Mesendoderm (in vitro differentiated cells): ENCODE measurements around the gene CCDC184.

Experiments used
- DNase-seq: peaks from one replicate; pipeline ENCODE4 v3.0.0; 2013
- H2AK5ac ChIP-seq: 2 replicates; pipeline ENCODE4 v1.6.1; 2013; ENCODE audit warnings: low read length, inconsistent platforms
- H2BK120ac ChIP-seq: 2 replicates; pipeline ENCODE4 v1.6.1; 2013; ENCODE audit warnings: low read depth, mild to moderate bottlenecking, low read length, moderate library complexity, mixed read lengths
- H2BK15ac ChIP-seq: replicated peaks from 2 replicates; pipeline ENCODE4 v1.6.1; 2013; ENCODE audit warnings: low read depth, mild to moderate bottlenecking, moderate library complexity
- H2BK5ac ChIP-seq: 2 replicates; pipeline ENCODE4 v1.6.1; 2013; ENCODE audit warnings: low read length, inconsistent platforms
- H3K18ac ChIP-seq: 2 replicates; pipeline ENCODE4 v1.6.1; 2013; ENCODE audit warnings: mild to moderate bottlenecking, low read length, mixed read lengths
- H3K23ac ChIP-seq: one replicate; pipeline ENCODE4 v1.6.1; 2013; ENCODE audit warnings: low read length
- H3K27ac ChIP-seq: 2 replicates; pipeline ENCODE4 v1.5.1; 2013; ENCODE audit warnings: low read depth, mild to moderate bottlenecking, inconsistent platforms, low read length, moderate library complexity
- H3K27me3 ChIP-seq: 2 replicates; pipeline ENCODE4 v1.6.1; 2013; ENCODE audit warnings: low read length, control low read depth, mild to moderate bottlenecking, inconsistent platforms; ENCODE audit not compliant: insufficient read depth, poor library complexity
- H3K36me3 ChIP-seq: 2 replicates; pipeline ENCODE4 v1.6.1; 2013; ENCODE audit warnings: low read length, inconsistent platforms; ENCODE audit not compliant: control insufficient read depth, insufficient read depth
- H3K4ac ChIP-seq: one replicate; pipeline ENCODE4 v1.6.1; 2013; ENCODE audit warnings: low read depth, mild to moderate bottlenecking, low read length, moderate library complexity
- H3K4me1 ChIP-seq: 2 replicates; pipeline ENCODE4 v1.6.1; 2013; ENCODE audit warnings: low read depth, low read length, inconsistent platforms; ENCODE audit not compliant: control insufficient read depth
- H3K4me2 ChIP-seq: 2 replicates; pipeline ENCODE4 v1.6.1; 2013; ENCODE audit warnings: low read length
- H3K4me3 ChIP-seq: 2 replicates; pipeline ENCODE4 v1.5.1; 2013; ENCODE audit warnings: mild to moderate bottlenecking, low read length
- H3K56ac ChIP-seq: one replicate; pipeline ENCODE4 v1.6.1; 2013; ENCODE audit warnings: low read length
- H3K79me1 ChIP-seq: 2 replicates; pipeline ENCODE4 v1.6.1; 2013; ENCODE audit warnings: low read length, inconsistent platforms
- H3K79me2 ChIP-seq: 2 replicates; pipeline ENCODE4 v1.6.1; 2013; ENCODE audit warnings: mild to moderate bottlenecking, low read length; ENCODE audit not compliant: control insufficient read depth, insufficient read depth
- H3K9ac ChIP-seq: 2 replicates; pipeline ENCODE4 v1.6.1; 2013; ENCODE audit warnings: low read length, inconsistent platforms
- H4K5ac ChIP-seq: one replicate; pipeline ENCODE4 v1.6.1; 2013; ENCODE audit warnings: low read length
- H4K8ac ChIP-seq: one replicate; pipeline ENCODE4 v1.6.1; 2013; ENCODE audit warnings: low read depth, mild to moderate bottlenecking, control low read depth, low read length, moderate library complexity
- WGBS: extraction: QIAGEN DNeasy Blood & Tissue Kit; methylation state at CpG from one replicate; pipeline ENCODE4 v1.1.7; 2013; ENCODE audit warnings: low lambda C conversion rate, missing lambda C conversion rate; ENCODE audit not compliant: insufficient coverage; ENCODE audit errors: extremely low coverage; 5-methylcytosine and 5-hydroxymethylcytosine counted together

CCDC184 gene

GRCh38 chr12:48194799-48195201, 11.4 kb downstream of the CCDC184 start:
- no peak overlapping the region for H3K27ac ChIP-seq

GRCh38 chr12:48197549-48197970, 14.1 kb downstream of the CCDC184 start:
- Histone ChIP-seq H3K18ac (no peak overlapping the region), H3K4me1 (peaks cover 2% of the 10 kb centered on the region), H3K4ac (no peak overlapping the region), H2AK5ac (no peak overlapping the region), H4K8ac (no peak overlapping the region), H3K36me3 (no peaks in the 10 kb centered on the region), H3K27ac (no peak overlapping the region), H2BK5ac (no peak overlapping the region), H3K27me3 (peaks cover 7% of the 10 kb centered on the region), H3K56ac (peak overlapping the region; percentile 68), H2BK15ac (no peak overlapping the region), H3K4me2 (peak overlapping the region; percentile 43), H2BK120ac (no peak overlapping the region), H3K79me1 (no peaks in the 10 kb centered on the region), H3K23ac (no peak overlapping the region), H3K9ac (peak overlapping the region; percentile 63), H3K79me2 (no peaks in the 10 kb centered on the region), H4K5ac (no peak overlapping the region), H3K4me3 (peak overlapping the region; percentile 30)
- no CpG with 5 or more reads among the region's 10 CpGs for WGBS
- peak; percentile 31 for DNase-seq

More at GRCh38 chr12:48194799-48195201, 11.4 kb downstream of the CCDC184 start:
- H3K4me2 ChIP-seq, result no peak overlapping the region
- no peak overlapping the region for H3K23ac ChIP-seq
- peaks cover 3% of the 10 kb centered on the region for H3K27me3 ChIP-seq
- no peaks in the 10 kb centered on the region for H3K36me3 ChIP-seq
- no peak overlapping the region for H3K56ac ChIP-seq
- no peak overlapping the region for H3K9ac ChIP-seq
- no peaks in the 10 kb centered on the region for H3K79me2 ChIP-seq
- H3K4me3 ChIP-seq, result no peak overlapping the region
- H3K18ac ChIP-seq, result no peak overlapping the region
- no peak overlapping the region for H2BK5ac ChIP-seq
- DNase-seq, result no peak
- no CpG with 5 or more reads among the region's 1 CpG for WGBS
- no peak overlapping the region for H2AK5ac ChIP-seq
- H2BK15ac ChIP-seq, result no peak overlapping the region
- no peaks in the 10 kb centered on the region for H3K79me1 ChIP-seq
- no peak overlapping the region for H4K8ac ChIP-seq
- H3K4ac ChIP-seq, result no peak overlapping the region
- no peak overlapping the region for H2BK120ac ChIP-seq
- H3K4me1 ChIP-seq, result peaks cover 2% of the 10 kb centered on the region
- no peak overlapping the region for H4K5ac ChIP-seq

GRCh38 chr12:48197971-48198671, 14.7 kb downstream of the CCDC184 start:
- Histone ChIP-seq H2BK120ac (no peak overlapping the region), H3K79me2 (no peaks in the 10 kb centered on the region), H3K18ac (peak overlapping the region; percentile 53), H3K4me2 (peak overlapping the region; percentile 89), H4K5ac (no peak overlapping the region), H2AK5ac (no peak overlapping the region), H3K36me3 (no peaks in the 10 kb centered on the region), H3K79me1 (no peaks in the 10 kb centered on the region), H3K4ac (peak overlapping the region; percentile 17), H4K8ac (no peak overlapping the region), H2BK15ac (no peak overlapping the region), H3K27me3 (peaks cover 7% of the 10 kb centered on the region), H3K56ac (peak overlapping the region; percentile 97), H3K23ac (no peak overlapping the region), H3K4me3 (peak overlapping the region; percentile 84), H2BK5ac (no peak overlapping the region), H3K9ac (peak overlapping the region; percentile 86), H3K27ac (no peak overlapping the region), H3K4me1 (peaks cover 2% of the 10 kb centered on the region)
- no CpG with 5 or more reads among the region's 39 CpGs for WGBS
- DNase-seq, result peak; percentile 99

- no peak overlapping the region for H3K23ac ChIP-seq
- peak overlapping the region; percentile 84 for H3K4me3 ChIP-seq
- H3K36me3 ChIP-seq, result no peaks in the 10 kb centered on the region
- H3K4me2 ChIP-seq, result peak overlapping the region; percentile 89
- peak overlapping the region; percentile 86 for H3K9ac ChIP-seq
- H3K56ac ChIP-seq, result peak overlapping the region; percentile 97
- peak overlapping the region; percentile 53 for H3K18ac ChIP-seq
- no peak overlapping the region for H4K8ac ChIP-seq
- no peak overlapping the region for H3K27ac ChIP-seq
- no peak overlapping the region for H2BK120ac ChIP-seq
- peak overlapping the region; percentile 17 for H3K4ac ChIP-seq
- no peak overlapping the region for H4K5ac ChIP-seq
- peak; percentile 35 for DNase-seq
- no peaks in the 10 kb centered on the region for H3K79me1 ChIP-seq
- WGBS, result no CpG with 5 or more reads among the region's 26 CpGs
- H2AK5ac ChIP-seq, result no peak overlapping the region
- H2BK15ac ChIP-seq, result no peak overlapping the region
- H2BK5ac ChIP-seq, result no peak overlapping the region
- peaks cover 2% of the 10 kb centered on the region for H3K4me1 ChIP-seq
- no peaks in the 10 kb centered on the region for H3K79me2 ChIP-seq
- H3K27me3 ChIP-seq, result peaks cover 10% of the 10 kb centered on the region
Measured at GRCh38 chr12:48198672-48198971, 15.2 kb downstream of the CCDC184 start.

GRCh38 chr12:48198985-48199384, 15.5 kb downstream of the CCDC184 start:
- H2AK5ac ChIP-seq, result no peak overlapping the region
- H3K36me3 ChIP-seq, result no peaks in the 10 kb centered on the region
- H3K79me2 ChIP-seq, result no peaks in the 10 kb centered on the region
- no peak overlapping the region for H2BK120ac ChIP-seq
- peaks cover 2% of the 10 kb centered on the region for H3K4me1 ChIP-seq
- no peak overlapping the region for H3K23ac ChIP-seq
- H2BK5ac ChIP-seq, result no peak overlapping the region
- H4K5ac ChIP-seq, result no peak overlapping the region
- H4K8ac ChIP-seq, result no peak overlapping the region
- no peak overlapping the region for H3K4me3 ChIP-seq
- no peak overlapping the region for H2BK15ac ChIP-seq
- H3K56ac ChIP-seq, result no peak overlapping the region
- peaks cover 10% of the 10 kb centered on the region for H3K27me3 ChIP-seq
- no CpG with 5 or more reads among the region's 10 CpGs for WGBS
- H3K4me2 ChIP-seq, result no peak overlapping the region
- H3K9ac ChIP-seq, result no peak overlapping the region
- H3K18ac ChIP-seq, result no peak overlapping the region
- no peak overlapping the region for H3K4ac ChIP-seq
- no peaks in the 10 kb centered on the region for H3K79me1 ChIP-seq
- no peak overlapping the region for H3K27ac ChIP-seq
- DNase-seq, result no peak

DNA sequence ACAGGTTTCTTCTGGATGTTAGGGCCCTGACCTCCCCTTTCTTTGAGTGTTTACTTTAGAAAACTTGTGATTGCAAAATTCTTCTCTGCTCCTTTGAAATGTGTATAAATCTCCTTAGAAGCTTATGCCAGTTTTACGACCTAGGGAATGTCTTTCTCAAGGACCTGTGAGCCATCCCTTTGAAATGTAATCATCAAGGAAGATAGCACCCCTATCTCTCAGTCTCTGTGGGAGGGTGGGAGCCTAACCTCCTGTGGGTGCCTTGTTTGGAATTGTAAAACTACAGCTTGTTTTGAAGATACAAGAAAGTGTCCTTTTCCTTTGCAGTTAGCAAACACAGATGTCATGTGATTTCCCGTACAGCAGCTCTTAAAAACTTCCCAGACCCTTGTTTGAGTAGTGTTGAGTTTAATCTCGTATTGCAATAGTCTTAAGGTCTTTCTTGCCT, 16.4 kb downstream of the CCDC184 start:
- no peak overlapping the region for H2BK5ac ChIP-seq
- no peak overlapping the region for H2AK5ac ChIP-seq
- peak; percentile 63 for DNase-seq
- H3K27ac ChIP-seq, result no peak overlapping the region
- no peak overlapping the region for H2BK120ac ChIP-seq
- no peak overlapping the region for H4K8ac ChIP-seq
- no peak overlapping the region for H3K4me3 ChIP-seq
- H3K79me2 ChIP-seq, result no peaks in the 10 kb centered on the region
- peaks cover 9% of the 10 kb centered on the region for H3K27me3 ChIP-seq
- no peak overlapping the region for H3K9ac ChIP-seq
- no peak overlapping the region for H3K56ac ChIP-seq
- no peak overlapping the region for H4K5ac ChIP-seq
- peaks cover 2% of the 10 kb centered on the region for H3K4me1 ChIP-seq
- no peaks in the 10 kb centered on the region for H3K79me1 ChIP-seq
- no CpG with 5 or more reads among the region's 3 CpGs for WGBS
- no peak overlapping the region for H3K23ac ChIP-seq
- H3K18ac ChIP-seq, result no peak overlapping the region
- no peak overlapping the region for H3K4ac ChIP-seq
- no peak overlapping the region for H2BK15ac ChIP-seq
- H3K4me2 ChIP-seq, result no peak overlapping the region
- H3K36me3 ChIP-seq, result no peaks in the 10 kb centered on the region
